SH-SY5Y (cell line): ENCODE results near the gene CAMK2A.

ENCODE experiments used
- GATA2 ChIP-seq: IDR thresholded peaks from 2 replicates; pipeline ENCODE4 v1.6.1; 2011; ENCODE audit warnings: mild to moderate bottlenecking, low read depth, low read length
- GATA3 ChIP-seq: IDR thresholded peaks from 2 replicates; pipeline ENCODE4 v1.6.1; 2011; ENCODE audit warnings: low read depth, mild to moderate bottlenecking, low read length, moderate library complexity

GRCh38 chr5:150322202-150322601, 32.6 kb upstream of the CAMK2A start:
- TF ChIP-seq GATA3 (no peak), GATA2 (no peak)
